ENCODE results near the gene RPS6KA2. TPM values are rescaled to one million over a fixed set of nuclear protein-coding genes. Genes with fewer than 3 reads are reported as not detected.
"Not testable (repeated sequence)": the region's sequence is repeated elsewhere in the genome, so short reads cannot be mapped to it uniquely, and the experiment has no call there.

The RPS6KA2 gene
- total and polyA plus RNA-seq, 2 donors (not counting 1 experiment from before 2014, with no cell fraction given), result 2.2 to 16.0 TPM

- ATAC-seq (ENCODE audit: low read depth) (no peak), DNase-seq (no peak)
- ChIA-PET CTCF (no interaction called here), POLR2A (no interaction called here)
- no peaks in the 10 kb centered on the region for H3K27me3 Mint-ChIP-seq
- Histone ChIP-seq H3K9me3 (ENCODE audit: control extremely low read depth in 1 of 3, control insufficient read depth in 2 of 3, insufficient read depth in 1 of 3, low read length in 2 of 3) (peaks cover 0 to 3% (median 0%) of the 10 kb centered on the region in 3 donors), H3K27ac (ENCODE audit: low read length in 2 of 2) (no peak overlapping the region), H2AFZ (ENCODE audit: insufficient read depth, low read depth, low read length, poor library complexity, severe bottlenecking) (no peak overlapping the region), H4K20me1 (ENCODE audit: control insufficient read depth, insufficient read depth, low read length, poor library complexity, severe bottlenecking) (no peaks in the 10 kb centered on the region), H3K79me2 (ENCODE audit: control insufficient read depth, insufficient read depth, low read length) (no peaks in the 10 kb centered on the region), H3K36me3 (replicated peaks in 1 of 2; ENCODE audit: control extremely low read depth in 1 of 2, control insufficient read depth in 1 of 2, extremely low read depth in 1 of 2, insufficient read depth in 2 of 2, low read length in 1 of 2) (no peaks in the 10 kb centered on the region), H3K4me2 (replicated peaks; ENCODE audit: low read depth, low read length, poor library complexity, severe bottlenecking) (no peak overlapping the region), H3K27me3 (replicated peaks in 1 of 4; ENCODE audit: control extremely low read depth in 1 of 4, control insufficient read depth in 3 of 4, insufficient read depth in 4 of 4, low read length in 3 of 4) (no peaks in the 10 kb centered on the region), H3K9ac (ENCODE audit: low read length) (no peak overlapping the region), H3K4me1 (ENCODE audit: control insufficient read depth in 2 of 2, insufficient read depth in 2 of 2, low read length in 2 of 2) (no peaks in the 10 kb centered on the region), H3K4me3 (ENCODE audit: control extremely low read depth in 1 of 5, extremely low read depth in 1 of 5, insufficient read depth in 1 of 5, low read depth in 2 of 5, low read length in 4 of 5) (no peak overlapping the region)
- intact Hi-C loops (cut with micrococcal nuclease), result no loop called here
- TF ChIP-seq CTCF (IDR thresholded peaks at IDR 0.05) (no peak), EZH2 (IDR thresholded peaks at IDR 0.05; ENCODE audit: borderline replicate concordance, insufficient read depth, low read depth, low read length, poor library complexity, severe bottlenecking) (no peak)
- H3K27ac Mint-ChIP-seq, result no peak overlapping the region
- 85% methylated on average over 2 of the region's 4 CpGs for WGBS (ENCODE audit: insufficient coverage)
- H3K4me3 Mint-ChIP-seq, result no peak overlapping the region
- H3K4me1 Mint-ChIP-seq, result peaks cover under 1% of the 10 kb centered on the region
- no peaks in the 10 kb centered on the region for H3K9me3 Mint-ChIP-seq (ENCODE audit: insufficient read depth)
These were observed 97.5 kb downstream of the RPS6KA2 start for GRCh38 chr6:166529586-166529985.

- no CpG with 5 or more reads among the region's 1 CpG for WGBS (ENCODE audit: insufficient coverage)
- H3K36me3 ChIP-seq (replicated peaks in 1 of 2; ENCODE audit: control extremely low read depth in 1 of 2, control insufficient read depth in 1 of 2, extremely low read depth in 1 of 2, insufficient read depth in 2 of 2, low read length in 1 of 2); POLR2A ChIA-PET; H3K4me3 ChIP-seq (ENCODE audit: control extremely low read depth in 1 of 5, extremely low read depth in 1 of 5, insufficient read depth in 1 of 5, low read depth in 2 of 5, low read length in 4 of 5); H3K9ac ChIP-seq (ENCODE audit: low read length); H4K20me1 ChIP-seq (ENCODE audit: control insufficient read depth, insufficient read depth, low read length, poor library complexity, severe bottlenecking); H3K27me3 Mint-ChIP-seq; H3K4me1 ChIP-seq (ENCODE audit: control insufficient read depth in 2 of 2, insufficient read depth in 2 of 2, low read length in 2 of 2); H2AFZ ChIP-seq (ENCODE audit: insufficient read depth, low read depth, low read length, poor library complexity, severe bottlenecking); H3K27ac Mint-ChIP-seq; H3K79me2 ChIP-seq (ENCODE audit: control insufficient read depth, insufficient read depth, low read length); H3K4me1 Mint-ChIP-seq; intact Hi-C loops (cut with micrococcal nuclease); DNase-seq; ATAC-seq (ENCODE audit: low read depth); H3K9me3 ChIP-seq (ENCODE audit: control extremely low read depth in 1 of 3, control insufficient read depth in 2 of 3, insufficient read depth in 1 of 3, low read length in 2 of 3); H3K4me2 ChIP-seq (replicated peaks; ENCODE audit: low read depth, low read length, poor library complexity, severe bottlenecking); H3K4me3 Mint-ChIP-seq; CTCF ChIA-PET; H3K27ac ChIP-seq (ENCODE audit: low read length in 2 of 2); H3K9me3 Mint-ChIP-seq (ENCODE audit: insufficient read depth); H3K27me3 ChIP-seq (replicated peaks in 1 of 4; ENCODE audit: control extremely low read depth in 1 of 4, control insufficient read depth in 3 of 4, insufficient read depth in 4 of 4, low read length in 3 of 4): not testable (repeated sequence)
These were observed 98.0 kb downstream of the RPS6KA2 start for GRCh38 chr6:166529058-166529457.

Measured in B cell (primary cell).